H1 (cell line): ENCODE data around the gene CDK8. TPM values are rescaled to one million over a fixed set of nuclear protein-coding genes. Genes with fewer than 3 reads are reported as not detected.
A peak's percentile ranks its signal among the peaks of the same experiment; 100 is the strongest.

Source experiments
- CTCF ChIA-PET: fragments of 300-600 bp; sonication (Branson Sonifier 250); formaldehyde crosslinking; loops from one replicate; lab custom pipeline; 2021; ENCODE audit not compliant: partially characterized antibody; lab: Charles Lee
- POLR2A ChIA-PET: fragments of 300-600 bp; sonication (Branson Sonifier 250); formaldehyde crosslinking; loops from one replicate; lab custom pipeline; 2021; ENCODE audit warnings: inconsistent platforms; ENCODE audit not compliant: partially characterized antibody; lab: Charles Lee
- DNase-seq, 2 experiments: peaks; one replicate each; pipeline versions ENCODE4 v3.0.0 to v3.0.0-alpha.2; 2010 to 2022; ENCODE audit warnings: low spot score in 2 of 2, low read depth in 1 of 2, mixed read lengths in 1 of 2
- FAIRE-seq: peaks from 2 replicates; lab custom pipeline; 2011; peaks lifted over from hg19 to GRCh38; lab: Jason Lieb, UNC
- H2AFZ ChIP-seq: 2 replicates; pipeline ENCODE4 v1.8.1; 2012; ENCODE audit warnings: low read length, inconsistent platforms
- H2AK5ac ChIP-seq: 2 replicates; pipeline ENCODE4 v1.6.1; 2013; ENCODE audit warnings: low read depth, low read length
- H2BK120ac ChIP-seq: replicated peaks from 2 replicates; pipeline ENCODE3; 2013; ENCODE audit warnings: low read depth, low read length, inconsistent platforms
- H2BK12ac ChIP-seq: 2 replicates; pipeline ENCODE4 v1.6.1; 2013; ENCODE audit warnings: low read depth, low read length
- H2BK15ac ChIP-seq: 2 replicates; pipeline ENCODE4 v1.6.1; 2013; ENCODE audit warnings: low read length
- H2BK20ac ChIP-seq: 2 replicates; pipeline ENCODE4 v1.6.1; 2013; ENCODE audit warnings: low read length
- H2BK5ac ChIP-seq: 2 replicates; pipeline ENCODE4 v1.6.1; 2013; ENCODE audit warnings: low read depth, low read length
- H3K14ac ChIP-seq: 2 replicates; pipeline ENCODE4 v1.6.1; 2013; ENCODE audit warnings: inconsistent platforms; ENCODE audit not compliant: insufficient read length
- H3K18ac ChIP-seq: 2 replicates; pipeline ENCODE4 v1.6.1; 2013; ENCODE audit warnings: low read length; ENCODE audit errors: extremely low read depth
- H3K23ac ChIP-seq: 2 replicates; pipeline ENCODE4 v1.6.1; 2013; ENCODE audit warnings: inconsistent platforms; ENCODE audit not compliant: insufficient read length
- H3K23me2 ChIP-seq: 2 replicates; pipeline ENCODE4 v1.6.1; 2013; ENCODE audit warnings: low read depth, low read length
- H3K27ac ChIP-seq: 2 replicates; pipeline ENCODE4 v1.6.1; 2011; ENCODE audit warnings: low read depth, low read length, inconsistent platforms
- H3K27me3 ChIP-seq, 4 experiments: replicated peaks in 1 of 4; 1 replicate in 1 of 4; 2 replicates in 3 of 4; pipeline versions ENCODE4 v1.6.1 to v1.8.1; 2011 to 2013; ENCODE audit warnings: low read length in 3 of 4, mild to moderate bottlenecking in 3 of 4, inconsistent platforms in 2 of 4, mixed read lengths in 2 of 4, moderate library complexity in 1 of 4; ENCODE audit not compliant: control insufficient read depth in 3 of 4, insufficient read depth in 3 of 4; ENCODE audit errors: extremely low read depth in 1 of 4
- H3K36me3 ChIP-seq, 4 experiments: 2 replicates each; pipeline versions ENCODE4 v1.6.1 to v1.8.1; 2011 to 2013; ENCODE audit warnings: mild to moderate bottlenecking in 4 of 4, low read length in 3 of 4, moderate library complexity in 2 of 4, control low read depth in 1 of 4, inconsistent platforms in 1 of 4; ENCODE audit not compliant: insufficient read depth in 4 of 4, control insufficient read depth in 2 of 4
- H3K4ac ChIP-seq: replicated peaks from 2 replicates; pipeline ENCODE3; 2013; ENCODE audit warnings: low read length, low read depth, mixed read lengths, inconsistent platforms; ENCODE audit not compliant: insufficient read length
- H3K4me1 ChIP-seq, 4 experiments: replicated peaks in 1 of 4; 1 replicate in 1 of 4; 2 replicates in 3 of 4; pipeline versions ENCODE4 v1.6.1 to v1.8.1; 2011 to 2013; ENCODE audit warnings: low read length in 3 of 4, inconsistent platforms in 2 of 4, mixed read lengths in 1 of 4; ENCODE audit not compliant: insufficient read depth in 4 of 4, control insufficient read depth in 3 of 4
- H3K4me2 ChIP-seq, 2 experiments: 2 replicates each; pipeline versions ENCODE4 v1.6.1 to v1.8.1; 2011 to 2013; ENCODE audit warnings: low read depth in 2 of 2, low read length in 2 of 2, control low read depth in 1 of 2, inconsistent platforms in 1 of 2, mild to moderate bottlenecking in 1 of 2; ENCODE audit not compliant: insufficient read depth in 1 of 2
- H3K4me3 ChIP-seq, 4 experiments: fragments of 200-600, 300-600 bp in 1 of 4; sonication (generic), shearing (Covaris generic), sonication (Bioruptor Twin) in 1 of 4; 2 replicates each; pipeline versions ENCODE4 v1.5.1 to v1.8.1; 2011 to 2016; ENCODE audit warnings: low read length in 4 of 4, low read depth in 3 of 4, control low read depth in 2 of 4, inconsistent platforms in 2 of 4, mild to moderate bottlenecking in 2 of 4, mixed read lengths in 1 of 4, moderate library complexity in 1 of 4; ENCODE audit not compliant: insufficient read depth in 2 of 4; ENCODE audit errors: extremely low read depth in 1 of 4
- H3K56ac ChIP-seq: replicated peaks from 2 replicates; pipeline ENCODE3; 2013; ENCODE audit warnings: low read depth, mild to moderate bottlenecking, mixed read lengths, low read length, inconsistent platforms; ENCODE audit not compliant: insufficient read length
- H3K79me1 ChIP-seq: 2 replicates; pipeline ENCODE4 v1.6.1; 2013; ENCODE audit warnings: low read depth, low read length, control low read depth
- H3K79me2 ChIP-seq, 2 experiments: 2 replicates each; pipeline versions ENCODE4 v1.6.1 to v1.8.1; 2012 to 2013; ENCODE audit warnings: low read length in 2 of 2, mild to moderate bottlenecking in 2 of 2, inconsistent platforms in 1 of 2; ENCODE audit not compliant: insufficient read depth in 2 of 2, control insufficient read depth in 1 of 2
- H3K9ac ChIP-seq, 4 experiments: replicated peaks in 1 of 4; 1 replicate in 1 of 4; 2 replicates in 3 of 4; pipeline versions ENCODE4 v1.6.1 to v1.8.1; 2011 to 2013; ENCODE audit warnings: low read depth in 3 of 4, low read length in 3 of 4, control low read depth in 2 of 4, mild to moderate bottlenecking in 2 of 4, moderate library complexity in 2 of 4, inconsistent platforms in 1 of 4; ENCODE audit errors: extremely low read depth in 1 of 4
- H3K9me3 ChIP-seq, 2 experiments: 2 replicates each; pipeline versions ENCODE4 v1.6.1 to v1.8.1; 2012 to 2013; ENCODE audit warnings: mild to moderate bottlenecking in 2 of 2, moderate library complexity in 2 of 2, control low read depth in 1 of 2, inconsistent platforms in 1 of 2, low read depth in 1 of 2, low read length in 1 of 2, mixed read lengths in 1 of 2; ENCODE audit not compliant: insufficient read depth in 2 of 2
- H4K20me1 ChIP-seq, 2 experiments: replicated peaks in 1 of 2; 2 replicates each; pipeline versions ENCODE3 to v1.8.1; 2011 to 2013; ENCODE audit warnings: inconsistent platforms in 2 of 2, low read length in 2 of 2, mild to moderate bottlenecking in 1 of 2; ENCODE audit not compliant: insufficient read depth in 2 of 2, control insufficient read depth in 1 of 2
- H4K5ac ChIP-seq: 2 replicates; pipeline ENCODE4 v1.6.1; 2013; ENCODE audit warnings: low read length, low read depth, mixed read lengths, inconsistent platforms; ENCODE audit not compliant: insufficient read length
- H4K8ac ChIP-seq: 2 replicates; pipeline ENCODE4 v1.8.0; 2013; ENCODE audit warnings: mild to moderate bottlenecking, moderate library complexity, low read length, inconsistent platforms; ENCODE audit not compliant: insufficient read depth; ENCODE audit errors: extremely low read depth
- H4K91ac ChIP-seq: replicated peaks from 2 replicates; pipeline ENCODE3; 2013; ENCODE audit warnings: low read length, mixed read lengths, inconsistent platforms; ENCODE audit not compliant: insufficient read length
- ASH2L ChIP-seq: fragments of 200-600, 300-600 bp; sonication (generic); IDR thresholded peaks from one replicate; pipeline ENCODE4 v1.7.1; 2017; ENCODE audit warnings: low read length
- BACH1 ChIP-seq: IDR thresholded peaks from 2 replicates; pipeline ENCODE4 v1.6.1; 2012; ENCODE audit warnings: low read length, improper control_type of control experiment
- BCL11A ChIP-seq, 2 experiments: IDR thresholded peaks; one replicate each; pipeline ENCODE4 v1.6.1; 2011; ENCODE audit warnings: low read depth in 2 of 2, low read length in 2 of 2, mild to moderate bottlenecking in 2 of 2
- CBX8 ChIP-seq: fragments of 300-800, 300-1000 bp; sonication (generic); IDR thresholded peaks from 2 replicates; pipeline ENCODE4 v1.7.1; 2016; ENCODE audit warnings: low read depth, low read length, borderline replicate concordance
- EGR1 ChIP-seq: IDR thresholded peaks from 2 replicates; pipeline ENCODE4 v1.6.1; 2011; ENCODE audit warnings: low read depth, low read length, borderline replicate concordance
- EP300 ChIP-seq, 2 experiments: IDR thresholded peaks; 1 replicate in 1 of 2; 2 replicates in 1 of 2; pipeline ENCODE4 v1.6.1; 2011 to 2012; ENCODE audit warnings: low read depth in 2 of 2, low read length in 2 of 2, mild to moderate bottlenecking in 2 of 2, borderline replicate concordance in 1 of 2, inconsistent platforms in 1 of 2, moderate library complexity in 1 of 2
- JUND ChIP-seq: IDR thresholded peaks from 2 replicates; pipeline ENCODE4 v1.6.1; 2011; ENCODE audit warnings: mild to moderate bottlenecking, improper control_type of control experiment, low read length
- PHF8 ChIP-seq: fragments of 200-600 bp; sonication (generic); conservative IDR thresholded peaks from 2 replicates; pipeline ENCODE4 v1.7.1; 2012; ENCODE audit warnings: low read depth, mild to moderate bottlenecking, inconsistent platforms, low read length, moderate library complexity
- SIX5 ChIP-seq: IDR thresholded peaks from 2 replicates; pipeline ENCODE4 v1.6.1; 2011; ENCODE audit warnings: mild to moderate bottlenecking, low read depth, low read length
- SP2 ChIP-seq: IDR thresholded peaks from 2 replicates; pipeline ENCODE4 v1.6.1; 2012; ENCODE audit warnings: mild to moderate bottlenecking, low read length, inconsistent platforms
- SP4 ChIP-seq: IDR thresholded peaks from 2 replicates; pipeline ENCODE4 v1.6.1; 2012; ENCODE audit warnings: low read length, inconsistent platforms
- TAF7 ChIP-seq: optimal IDR thresholded peaks from 2 replicates; pipeline ENCODE3; 2011; ENCODE audit warnings: low read depth, mild to moderate bottlenecking, inconsistent platforms, low read length, moderate library complexity, borderline replicate concordance
- TCF12 ChIP-seq: IDR thresholded peaks from 2 replicates; pipeline ENCODE4 v1.6.1; 2011; ENCODE audit warnings: low read depth, mild to moderate bottlenecking, low read length
- USF2 ChIP-seq: IDR thresholded peaks from 2 replicates; pipeline ENCODE4 v1.6.1; 2011; ENCODE audit warnings: low read length, improper control_type of control experiment
- WGBS, 2 experiments: shearing (Covaris generic) in 1 of 2; methylation state at CpG; one replicate each; pipeline versions ENCODE4 v1.1.6 to v1.1.7; 2013 to 2015; ENCODE audit warnings: low lambda C conversion rate in 2 of 2, mixed read lengths in 2 of 2, inconsistent platforms in 1 of 2, low coverage in 1 of 2, missing lambda C conversion rate in 1 of 2; ENCODE audit not compliant: insufficient replicate concordance in 2 of 2, insufficient coverage in 1 of 2, insufficient read length in 1 of 2; ENCODE audit errors: extremely low coverage in 1 of 2, missing lambda C conversion rate in 1 of 2; 5-methylcytosine and 5-hydroxymethylcytosine counted together
- polyA plus RNA-seq, 7 experiments: library from polyadenylated mRNA; depleted of rRNA in 3 of 7; stranded (reverse) in 5 of 7; unstranded in 2 of 7; fragments of >200 nt in 5 of 7; fragments of 200-250 nt in 2 of 7; gene quantifications; 1 replicate in 5 of 7; 2 replicates in 1 of 7; 4 replicates in 1 of 7; pipeline versions ENCODE4 v1.2.1 to v1.2.3, GENCODE V29; 2011 to 2013; ENCODE audit warnings: missing spikeins in 2 of 7, mixed read lengths in 2 of 7
- total RNA-seq: library from RNA; stranded (reverse); fragmentation: NEBNext Ultra II Directional; extraction: Animal tissue kit (Norgen Biotek cat#: 25700); gene quantifications from 2 replicates; pipeline ENCODE4 v1.2.1, GENCODE V29; 2021

CDK8 gene
- total and polyA plus RNA-seq, 2 of the 8 experiments (the other 6 are each of a cell fraction or from before 2014, with no cell fraction given), result 22.1 to 25.6 TPM

- no peak overlapping the region for H3K14ac ChIP-seq
- H2BK5ac ChIP-seq, result no peak overlapping the region
- H3K27me3 ChIP-seq, result no peaks in the 10 kb centered on the region
- H3K4ac ChIP-seq, result no peak overlapping the region
- CTCF ChIA-PET, result interaction anchor here (0.6 to 1.0 kb wide), 4 partner anchors 55 to 373 kb away, joined by 3 read pairs; no protein-coding TSS in a partner anchor
- H3K4me3 ChIP-seq, result peak overlapping the region; percentile 89 to 93 (median 89)
- H2BK20ac ChIP-seq, result no peak overlapping the region
- no peak overlapping the region for H2BK120ac ChIP-seq
- peaks cover 3% of the 10 kb centered on the region; the same call in 1 of the 2 replicates for H3K23me2 ChIP-seq
- 3% methylated on average over 7 of the region's 7 CpGs; no CpG with 5 or more reads in 1 of the 2 experiments for WGBS, 2 experiments
- peak overlapping the region; percentile 61 to 84 for H3K4me2 ChIP-seq
- H2BK15ac ChIP-seq, result no peak overlapping the region
- H3K79me1 ChIP-seq, result no peaks in the 10 kb centered on the region
- FAIRE-seq (peak; percentile 13), DNase-seq (no peak)
- no peak overlapping the region for H3K27ac ChIP-seq
- no peaks in the 10 kb centered on the region for H3K9me3 ChIP-seq
- H3K23ac ChIP-seq, result no peak overlapping the region
- H3K4me1 ChIP-seq, result peaks cover 0 to 3% (median 0%) of the 10 kb centered on the region in 4 experiments; a peak in 1 of 7 replicates
- no peak overlapping the region for H4K5ac ChIP-seq
- POLR2A ChIA-PET, result interaction anchor here (1.9 kb wide), 1 partner anchor 21 kb away, joined by 5 read pairs; no protein-coding TSS in a partner anchor
- H4K20me1 ChIP-seq, result peaks cover 4 to 7% of the 10 kb centered on the region in 2 experiments
- no peak overlapping the region for H4K91ac ChIP-seq
- H2AFZ ChIP-seq, result no peak overlapping the region
- H3K79me2 ChIP-seq, result peaks cover 4 to 56% of the 10 kb centered on the region in 2 experiments; a peak in 3 of 4 replicates
- H3K36me3 ChIP-seq, result no peaks in the 10 kb centered on the region
- H2AK5ac ChIP-seq, result no peak overlapping the region
- peak overlapping the region in 3 of 4 experiments; percentile 68 to 74 (median 71); a peak in 6 of 7 replicates for H3K9ac ChIP-seq
- H4K8ac ChIP-seq, result no peak overlapping the region
- H3K18ac ChIP-seq, result no peak overlapping the region
- peak overlapping the region; percentile 11 for H3K56ac ChIP-seq
- H2BK12ac ChIP-seq, result no peak overlapping the region
- TF ChIP-seq USF2, result no peak
- TF ChIP-seq SP4, result no peak
- TF ChIP-seq SIX5, result no peak
- no peak for TF ChIP-seq PHF8
- TF ChIP-seq SP2, result no peak
- TF ChIP-seq ASH2L, result no peak
- TF ChIP-seq TCF12, result no peak
- TF ChIP-seq BACH1, result no peak
- no peak for TF ChIP-seq EGR1
- TF ChIP-seq JUND, result no peak
- no peak for TF ChIP-seq CBX8
- no peak for TF ChIP-seq BCL11A (IDR thresholded peaks at IDR 0.05; ENCODE audit: low read depth in 2 of 2, low read length in 2 of 2)
- TF ChIP-seq EP300 (IDR thresholded peaks at IDR 0.05; ENCODE audit: borderline replicate concordance in 1 of 2, low read depth in 2 of 2, low read length in 2 of 2), result no peak
- TF ChIP-seq TAF7, result no peak
These were observed 1.2 kb downstream of the CDK8 start for GRCh38 chr13:26255115-26255514.
